Transverse colon (tissue), 4 donors: ENCODE results near the gene HFM1.

Source experiments
- CTCF ChIP-seq, 5 experiments: fragments of 200-600 bp in 3 of 5; fragments of 450-650 bp in 2 of 5; sonication (generic) in 3 of 5; IDR thresholded peaks; 1 replicate in 2 of 5; 2 replicates in 3 of 5; pipeline ENCODE4 v1.5.1; 2016 to 2017; ENCODE audit warnings: antibody characterized with exemption in 5 of 5, inconsistent platforms in 3 of 5, mild to moderate bottlenecking in 2 of 5, moderate library complexity in 1 of 5
- EP300 ChIP-seq: sonication (generic); formaldehyde crosslinking; IDR thresholded peaks from one replicate; pipeline ENCODE4 v1.6.1; 2017; ENCODE audit warnings: antibody characterized with exemption, low read depth
- POLR2A ChIP-seq: fragments of 450-650 bp; IDR thresholded peaks from one replicate; pipeline ENCODE4 v1.6.1; 2016; ENCODE audit warnings: antibody characterized with exemption, mild to moderate bottlenecking, moderate library complexity
- POLR2AphosphoS5 ChIP-seq, 3 donors: sonication (generic); formaldehyde crosslinking; IDR thresholded peaks; one replicate each; pipeline ENCODE4 v1.6.1; 2016; ENCODE audit warnings: antibody characterized with exemption in 3 of 3

GRCh38 chr1:91303165-91303564, 101.5 kb downstream of the HFM1 start:
- TF ChIP-seq CTCF (IDR thresholded peaks at IDR 0.05) (no peak), POLR2A (no peak), POLR2AphosphoS5 (IDR thresholded peaks at IDR 0.05) (no peak), EP300 (no peak)
